HTR-8/SVneo (cell line): Measurements from ENCODE around the gene GPD1.

ENCODE experiments used
- DNase-seq: peaks from one replicate; pipeline ENCODE4 v3.0.0; 2011; ENCODE audit warnings: low spot score, mixed read lengths; ENCODE audit not compliant: insufficient read length
- FAIRE-seq: peaks from 2 replicates; lab custom pipeline; 2011; peaks lifted over from hg19 to GRCh38; lab: Jason Lieb, UNC

The GPD1 gene

DNA sequence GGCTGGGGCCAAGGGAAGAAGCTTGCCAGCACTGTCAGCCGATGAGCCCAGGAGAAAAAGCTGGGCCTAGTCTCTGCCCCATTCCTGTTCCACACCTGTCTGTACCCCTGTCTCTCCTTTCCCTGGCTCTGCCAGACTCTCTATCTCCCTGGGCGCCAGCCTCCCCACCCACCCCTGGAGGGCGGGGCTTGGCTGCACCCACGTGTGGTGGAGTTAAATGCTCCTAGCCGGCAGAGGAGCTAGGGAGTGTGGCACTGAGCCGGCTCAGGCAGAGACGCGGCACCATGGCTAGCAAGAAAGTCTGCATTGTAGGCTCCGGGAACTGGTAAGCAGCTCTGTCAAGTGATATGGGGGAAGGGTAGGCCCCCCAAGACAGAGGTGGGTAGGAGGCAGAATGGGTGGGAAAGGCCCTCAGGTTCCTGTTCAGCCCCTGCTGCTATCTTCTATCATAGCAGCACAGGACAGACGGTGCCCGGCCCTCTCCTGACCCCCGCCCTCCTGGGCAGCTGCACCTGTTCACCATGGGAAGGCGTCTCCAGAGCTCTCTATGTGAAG lies at the start of gene GPD1:
TSS of gene GPD1 (plus strand) at position 242 of the 555 bp plus-strand sequence. CDS start at position 285, 43 bp downstream.
- DNase-seq (no peak), FAIRE-seq (no peak)

DNA sequence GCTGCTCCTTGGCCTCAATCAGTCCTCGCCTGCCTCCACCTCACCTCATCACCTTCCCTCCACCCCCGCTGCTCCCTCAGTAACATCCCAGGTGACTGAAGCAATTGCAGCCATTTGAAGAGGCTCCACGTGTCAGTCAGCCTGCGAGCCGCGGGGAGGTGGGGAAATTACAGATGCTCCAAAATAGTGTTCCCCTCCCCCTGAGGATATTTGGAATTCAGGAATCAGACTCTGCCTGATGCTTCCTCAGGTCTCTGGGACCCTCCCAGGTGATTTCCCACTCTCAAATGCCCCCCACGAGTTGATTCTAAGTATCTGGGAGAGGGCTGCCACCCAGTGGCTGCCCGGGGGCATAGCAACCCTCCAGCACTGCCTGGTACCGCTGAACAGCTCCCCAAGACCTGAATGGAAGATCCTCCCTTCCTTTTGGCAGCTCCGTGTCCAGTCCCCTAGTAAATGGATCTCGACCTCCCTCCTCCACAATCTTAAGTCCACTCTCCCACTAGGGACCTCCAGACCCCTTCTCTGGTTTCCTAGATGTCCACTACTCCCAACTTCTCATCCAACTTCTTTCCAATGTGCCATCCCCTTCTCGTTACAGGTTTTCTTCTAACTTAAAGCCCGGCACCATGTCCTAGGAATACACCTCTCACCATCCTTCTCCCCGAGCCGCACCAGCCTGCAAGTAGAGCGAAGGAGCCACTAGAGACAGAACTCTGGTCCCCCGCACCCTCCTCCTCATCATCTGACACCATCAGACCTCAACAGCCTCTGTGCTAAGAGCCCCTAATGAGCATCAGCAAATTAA lies 47.8 kb upstream of the GPD1 start:
- DNase-seq (peak; percentile 71), FAIRE-seq (peak; percentile 26)

DNA sequence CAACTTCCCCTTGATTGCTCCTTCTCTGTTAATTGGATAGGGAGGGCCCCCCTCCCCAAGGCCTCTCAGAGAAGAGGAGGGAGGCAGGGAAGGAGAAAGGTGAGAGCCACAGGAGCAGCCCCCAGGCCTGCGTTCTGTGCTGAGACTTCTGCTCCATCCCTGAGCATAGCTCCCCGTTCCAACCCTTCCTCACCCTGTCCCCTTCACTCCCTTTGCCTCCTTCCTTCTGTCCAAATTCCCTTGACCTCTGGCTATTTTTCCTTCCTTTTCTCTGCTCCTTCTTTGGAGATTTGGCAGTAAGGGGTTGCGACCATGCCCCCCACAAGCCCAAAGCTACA lies 47.2 kb upstream of the GPD1 start:
- no peak for DNase-seq
- no peak for FAIRE-seq

DNA sequence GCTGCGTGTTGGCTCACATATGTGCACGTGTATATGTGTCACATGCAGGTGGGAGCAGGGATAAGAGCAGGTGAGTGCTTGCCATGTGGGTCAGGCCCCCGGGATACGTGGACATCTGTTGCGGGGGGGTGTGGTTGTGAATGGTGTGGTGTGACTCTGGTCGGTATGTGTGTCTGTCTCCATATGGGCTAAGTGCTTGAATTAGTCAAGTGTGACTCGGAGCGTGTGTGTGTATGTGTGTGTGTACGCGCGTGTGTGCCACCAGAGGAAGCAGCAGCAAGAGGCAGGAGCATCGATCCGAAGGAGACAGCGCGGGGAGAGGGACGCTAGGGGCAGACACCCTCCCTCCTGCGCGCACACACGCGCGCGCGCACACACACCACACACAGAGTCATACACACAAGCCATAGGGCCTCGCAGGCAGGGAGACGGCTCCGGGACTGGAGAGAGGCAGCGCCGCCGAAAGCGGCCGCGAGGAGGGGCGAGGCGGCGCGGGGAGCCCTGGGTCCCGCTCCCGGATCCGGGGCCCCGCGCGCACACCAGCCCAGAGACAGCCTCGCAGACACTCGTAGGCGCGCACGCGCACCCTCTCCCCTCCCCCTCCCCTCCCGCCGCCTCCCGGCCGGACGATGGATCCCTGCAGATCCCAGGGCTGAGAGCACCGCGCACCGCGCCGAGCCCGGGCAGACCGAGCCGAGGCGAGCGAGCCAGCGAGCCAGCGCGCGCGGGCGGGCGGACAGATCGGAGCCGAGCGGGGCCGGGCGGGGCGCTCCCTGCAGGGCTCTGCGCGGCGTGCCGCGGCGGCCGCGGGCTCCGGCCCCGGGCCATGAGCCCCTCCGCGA lies 46.6 kb upstream of the GPD1 start, which contains the start of gene ASIC1:
TSS of gene ASIC1 (plus strand) at position 597 of the 842 bp plus-strand sequence. CDS start 1,171 bp downstream, outside the sequence.
- DNase-seq (peak; percentile 72), FAIRE-seq (peak; percentile 87)

DNA sequence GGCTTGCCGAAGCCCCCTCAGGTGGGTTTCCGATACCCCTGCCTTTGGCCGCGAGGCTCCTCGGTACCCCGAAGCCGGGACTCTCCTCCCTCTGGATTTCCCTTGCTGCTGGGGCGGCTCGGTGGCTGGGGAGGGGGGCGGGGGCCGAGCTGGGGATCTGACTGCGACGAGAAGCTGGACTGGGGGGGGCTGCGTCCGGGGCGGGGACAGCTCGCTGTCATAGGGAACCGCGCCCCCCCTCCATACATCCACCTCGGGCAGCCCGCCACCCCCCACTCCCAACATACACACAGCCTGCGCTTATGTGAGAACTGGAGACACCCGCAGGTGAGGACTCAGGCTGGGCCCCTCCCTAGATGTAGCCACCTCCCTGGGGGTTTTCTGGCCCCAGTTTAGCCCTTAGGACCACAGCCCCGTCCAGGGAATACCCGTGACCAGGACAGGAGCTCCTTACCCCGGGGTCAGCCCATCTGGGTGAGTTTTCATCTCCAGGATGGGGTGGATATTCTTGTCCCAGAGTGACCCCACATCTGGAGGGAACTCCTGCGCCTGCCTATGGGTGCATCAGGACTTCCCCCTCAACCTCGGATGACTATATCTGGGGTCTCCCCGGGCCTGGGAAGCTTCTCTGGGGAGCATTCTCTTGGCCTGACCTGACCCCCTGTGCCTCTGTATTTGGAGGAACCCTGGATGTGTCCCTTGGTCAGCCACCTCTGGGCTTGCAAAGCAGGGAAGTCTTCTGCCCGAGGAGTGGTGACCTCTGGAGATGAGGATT lies 45.7 kb upstream of the GPD1 start:
- no peak for DNase-seq

DNA sequence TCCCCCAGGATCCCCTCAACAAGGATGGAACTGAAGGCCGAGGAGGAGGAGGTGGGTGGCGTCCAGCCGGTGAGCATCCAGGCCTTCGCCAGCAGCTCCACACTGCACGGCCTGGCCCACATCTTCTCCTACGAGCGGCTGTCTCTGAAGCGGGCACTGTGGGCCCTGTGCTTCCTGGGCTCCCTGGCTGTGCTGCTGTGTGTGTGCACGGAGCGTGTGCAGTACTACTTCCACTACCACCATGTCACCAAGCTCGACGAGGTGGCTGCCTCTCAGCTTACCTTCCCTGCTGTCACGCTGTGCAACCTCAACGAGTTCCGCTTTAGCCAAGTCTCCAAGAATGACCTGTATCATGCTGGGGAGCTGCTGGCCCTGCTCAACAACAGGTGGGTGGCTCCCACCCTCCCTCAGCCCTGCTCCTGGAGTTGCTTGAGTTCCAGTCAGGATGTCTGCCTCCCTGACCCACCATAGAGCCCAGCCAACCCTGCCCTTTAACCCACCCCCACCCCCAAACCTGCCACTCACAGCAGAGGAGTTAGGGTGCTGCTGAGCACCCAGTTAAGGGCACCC lies 45.0 kb upstream of the GPD1 start:
- DNase-seq: no peak
- peak; percentile 63 for FAIRE-seq

More for the DNA sequence above, 45.7 kb upstream of the GPD1 start:
- no peak for FAIRE-seq

DNA sequence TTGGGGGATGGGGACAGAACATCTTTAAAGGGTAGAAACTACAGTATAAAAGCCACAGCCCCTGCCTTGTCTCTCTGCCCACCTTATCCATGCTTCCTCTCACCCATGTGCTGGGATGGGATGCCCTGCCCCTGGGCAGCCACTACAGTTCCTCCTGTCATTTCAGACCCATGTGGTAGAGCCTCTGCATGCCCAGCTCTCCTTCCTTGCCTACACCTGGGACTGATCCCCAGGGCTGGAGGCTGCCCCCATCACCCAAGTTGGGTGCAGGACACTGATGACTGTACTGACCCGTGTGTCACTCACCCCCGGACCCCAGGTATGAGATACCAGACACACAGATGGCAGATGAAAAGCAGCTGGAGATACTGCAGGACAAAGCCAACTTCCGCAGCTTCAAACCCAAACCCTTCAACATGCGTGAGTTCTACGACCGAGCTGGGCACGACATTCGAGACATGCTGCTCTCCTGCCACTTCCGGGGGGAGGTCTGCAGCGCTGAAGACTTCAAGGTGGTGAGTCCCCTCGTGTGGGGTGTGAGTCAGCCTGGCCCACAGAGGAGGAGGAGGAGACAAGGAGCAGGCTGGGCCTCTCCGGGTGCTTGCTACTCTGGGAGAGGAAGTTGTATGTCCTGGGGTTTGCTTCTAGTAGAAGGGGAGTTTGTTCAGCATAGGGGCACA lies 44.2 kb upstream of the GPD1 start:
- no peak for DNase-seq
- peak; percentile 51 for FAIRE-seq

DNA sequence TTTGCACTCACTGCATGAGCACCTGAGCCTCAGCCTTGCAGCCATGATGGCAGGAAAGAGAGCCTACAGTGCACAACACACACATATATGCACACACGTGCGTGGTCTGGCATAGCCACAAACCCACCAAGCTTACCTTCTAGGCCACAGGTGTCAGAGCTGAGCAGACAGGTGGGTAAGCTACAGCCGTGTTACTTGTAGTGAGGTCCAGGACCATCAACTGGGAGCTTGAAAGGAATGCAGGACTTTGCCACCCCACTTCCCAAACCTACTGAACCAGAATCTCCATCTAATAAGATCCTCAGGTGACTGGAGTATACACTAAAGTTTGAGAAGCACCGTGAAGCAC lies 43.7 kb upstream of the GPD1 start:
- FAIRE-seq (no peak), DNase-seq (no peak)

DNA sequence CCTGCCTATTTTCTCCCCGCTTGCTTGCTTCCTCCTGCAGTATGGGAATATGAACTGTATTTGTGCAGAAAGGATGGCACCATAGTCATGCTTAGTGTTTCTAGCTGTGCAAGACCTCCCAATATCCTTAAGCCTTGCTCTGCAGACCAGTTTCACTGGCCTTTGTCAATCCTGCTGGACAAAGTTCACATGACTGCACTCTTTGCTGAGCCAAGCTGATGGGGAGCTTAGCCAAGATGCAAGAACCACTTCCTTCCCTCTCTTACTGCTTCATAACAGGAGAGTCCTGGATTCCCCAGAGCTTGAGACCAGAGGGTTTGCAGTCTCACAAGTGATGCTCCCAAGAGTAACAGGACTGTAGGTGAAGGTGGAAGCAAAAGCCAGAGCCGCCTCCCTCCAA lies 42.6 kb upstream of the GPD1 start:
- FAIRE-seq (no peak), DNase-seq (no peak)

DNA sequence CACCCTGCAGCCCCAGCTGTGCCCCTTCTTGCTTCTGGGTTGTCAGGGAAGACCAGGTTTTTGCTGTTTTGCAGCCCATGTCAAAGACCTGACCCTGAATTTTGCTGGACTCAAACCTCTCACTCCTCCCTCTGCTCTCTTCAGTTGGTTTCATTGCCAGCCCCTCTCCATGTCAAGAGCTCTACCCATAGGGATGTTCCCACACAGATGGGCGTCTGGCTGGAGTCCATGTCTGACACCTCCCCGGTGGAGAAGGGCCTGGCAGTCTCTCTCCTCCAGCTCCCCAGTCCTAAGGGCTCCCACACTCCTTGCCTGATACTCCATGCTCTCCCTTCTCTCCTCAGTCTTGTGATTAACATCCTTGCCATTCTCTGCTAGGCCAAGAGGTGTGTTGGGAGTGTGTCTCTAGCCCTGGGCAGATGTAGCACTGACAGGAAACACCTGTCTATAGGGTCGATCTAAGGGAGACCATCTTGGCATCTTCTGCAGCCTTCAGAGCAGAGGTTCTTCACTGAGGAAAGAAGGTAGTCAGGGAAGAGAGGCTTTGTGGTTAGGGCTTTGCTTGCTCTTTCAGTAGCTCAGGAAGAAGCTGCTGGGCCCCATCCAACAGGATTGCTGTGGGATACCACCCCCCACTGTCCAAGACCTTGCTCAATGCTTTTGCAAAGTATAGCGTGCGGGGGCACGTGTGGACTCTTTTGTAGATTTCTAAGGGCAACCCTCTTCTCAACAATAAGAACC lies 41.7 kb upstream of the GPD1 start:
- FAIRE-seq (no peak), DNase-seq (no peak)

DNA sequence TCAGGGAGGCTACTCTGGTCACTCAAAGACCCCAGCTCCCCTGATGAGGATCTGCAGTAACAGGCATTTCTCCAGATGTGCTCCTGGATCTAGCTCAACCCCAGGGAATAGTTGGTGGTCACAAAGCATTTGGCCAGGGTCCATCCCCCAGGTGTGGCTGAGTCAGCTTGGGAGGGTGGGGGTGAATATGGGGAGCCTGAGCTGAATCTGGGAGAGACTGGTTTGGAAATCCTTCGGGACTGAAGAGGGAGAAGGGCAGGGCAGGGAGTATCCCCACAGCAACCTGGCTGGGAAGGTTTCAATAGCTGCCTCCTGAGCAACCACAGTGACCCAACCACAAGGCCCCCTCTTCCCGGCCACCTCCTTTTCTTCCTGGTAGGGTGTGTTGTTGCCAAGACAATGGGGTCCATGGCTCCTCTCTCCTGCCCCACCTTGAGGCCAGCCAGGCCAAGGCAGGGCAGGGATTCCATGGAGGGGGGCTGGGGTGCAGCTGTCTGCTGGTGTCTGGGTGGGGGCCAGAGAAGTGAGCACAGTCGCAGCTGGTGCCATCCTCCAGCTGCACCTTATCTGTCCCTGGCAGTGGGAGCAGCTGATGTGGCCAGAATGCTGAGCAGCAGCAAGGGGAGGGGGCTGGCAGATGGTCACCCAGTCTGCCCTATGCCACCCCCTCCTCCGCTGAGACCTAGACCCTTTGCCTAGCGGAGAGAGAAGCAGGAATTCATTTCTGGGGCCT lies 40.9 kb upstream of the GPD1 start:
- DNase-seq (no peak), FAIRE-seq (no peak)

DNA sequence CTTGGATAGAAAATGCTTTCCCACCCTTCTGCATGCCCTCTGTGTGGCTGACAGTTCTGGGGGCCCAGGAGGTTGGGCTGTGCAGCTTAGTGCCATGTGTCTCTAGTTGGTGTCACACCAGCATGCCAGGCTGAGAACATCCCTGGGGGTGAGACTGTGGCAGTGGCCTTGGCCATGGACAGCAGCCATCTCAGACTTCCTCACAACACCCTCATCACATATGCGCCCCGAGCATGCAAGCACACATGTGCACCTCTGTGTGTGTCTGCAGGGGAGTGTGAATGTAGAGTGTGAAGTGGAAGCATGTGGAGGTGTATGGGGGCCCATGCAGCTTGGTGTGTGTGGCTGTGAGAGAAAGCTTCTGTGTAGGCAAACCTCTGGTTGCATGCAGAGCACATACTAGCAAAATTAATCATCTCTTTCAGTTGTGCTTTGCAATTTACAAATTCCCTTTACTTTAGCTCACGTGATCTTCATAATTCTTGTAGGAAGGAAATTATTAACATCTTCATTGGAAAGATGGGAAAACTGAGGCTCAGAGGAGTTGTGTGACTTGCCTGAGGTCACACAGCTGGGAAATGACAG lies 38.0 kb upstream of the GPD1 start:
- no peak for DNase-seq
- FAIRE-seq: no peak

DNA sequence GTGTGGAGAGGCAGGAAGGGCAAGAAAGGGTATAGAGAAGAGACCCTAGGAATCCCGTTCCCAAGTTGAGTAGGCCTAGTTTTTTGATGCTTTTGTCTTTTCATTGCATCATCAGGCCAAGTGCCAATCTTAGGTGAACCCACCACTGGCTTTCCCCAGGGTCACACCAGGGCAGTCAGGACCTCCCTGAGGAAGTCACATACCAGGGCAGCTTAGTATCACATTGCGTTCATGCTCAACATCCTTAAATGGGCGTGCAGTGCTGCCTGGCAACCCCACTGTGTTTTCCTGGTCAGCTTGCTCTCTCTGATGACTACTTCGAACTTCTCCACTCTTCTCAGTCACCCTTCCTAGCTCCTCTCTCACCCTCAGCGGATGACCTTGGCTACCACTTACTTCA lies 37.4 kb upstream of the GPD1 start:
- DNase-seq (peak; percentile 55), FAIRE-seq (peak; percentile 55)

DNA sequence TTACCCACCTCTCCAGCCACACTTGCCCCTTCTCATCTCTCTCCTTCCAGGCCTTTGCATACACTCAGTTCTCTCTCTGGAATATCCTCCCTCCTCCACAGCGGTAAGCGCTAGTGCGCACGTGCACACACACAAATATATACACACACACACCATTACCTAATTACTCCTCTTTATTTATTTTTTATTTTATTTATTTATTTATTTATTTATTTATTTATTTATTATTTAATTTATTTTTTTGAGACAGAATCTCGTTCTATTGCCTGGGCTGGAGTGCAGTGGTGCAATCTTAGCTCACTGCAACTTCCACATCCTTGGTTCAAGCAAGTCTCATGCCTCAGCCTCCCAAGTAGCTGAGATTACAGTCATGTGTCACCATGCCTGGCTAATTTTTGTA lies 34.7 kb upstream of the GPD1 start:
- FAIRE-seq (no peak), DNase-seq (no peak)

DNA sequence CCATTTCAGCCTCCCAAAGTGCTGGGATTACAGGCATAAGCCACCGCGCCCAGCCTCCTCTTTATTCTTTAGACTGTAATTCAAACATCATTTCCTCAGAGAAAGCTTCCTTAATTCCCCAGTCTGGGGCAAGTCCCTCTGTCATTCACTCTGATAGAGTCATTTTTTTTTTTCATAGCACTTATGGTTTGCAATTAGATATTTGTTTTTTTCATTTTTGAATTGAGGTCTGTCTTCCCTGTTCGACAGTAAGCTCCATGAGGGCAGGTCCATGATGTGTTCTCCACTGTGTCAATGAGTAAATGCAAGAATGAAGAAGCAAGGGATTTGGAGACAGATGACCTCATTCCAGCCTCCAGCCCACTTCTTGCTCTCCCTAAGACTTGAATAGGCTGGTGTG lies 34.3 kb upstream of the GPD1 start:
- DNase-seq (no peak), FAIRE-seq (no peak)

DNA sequence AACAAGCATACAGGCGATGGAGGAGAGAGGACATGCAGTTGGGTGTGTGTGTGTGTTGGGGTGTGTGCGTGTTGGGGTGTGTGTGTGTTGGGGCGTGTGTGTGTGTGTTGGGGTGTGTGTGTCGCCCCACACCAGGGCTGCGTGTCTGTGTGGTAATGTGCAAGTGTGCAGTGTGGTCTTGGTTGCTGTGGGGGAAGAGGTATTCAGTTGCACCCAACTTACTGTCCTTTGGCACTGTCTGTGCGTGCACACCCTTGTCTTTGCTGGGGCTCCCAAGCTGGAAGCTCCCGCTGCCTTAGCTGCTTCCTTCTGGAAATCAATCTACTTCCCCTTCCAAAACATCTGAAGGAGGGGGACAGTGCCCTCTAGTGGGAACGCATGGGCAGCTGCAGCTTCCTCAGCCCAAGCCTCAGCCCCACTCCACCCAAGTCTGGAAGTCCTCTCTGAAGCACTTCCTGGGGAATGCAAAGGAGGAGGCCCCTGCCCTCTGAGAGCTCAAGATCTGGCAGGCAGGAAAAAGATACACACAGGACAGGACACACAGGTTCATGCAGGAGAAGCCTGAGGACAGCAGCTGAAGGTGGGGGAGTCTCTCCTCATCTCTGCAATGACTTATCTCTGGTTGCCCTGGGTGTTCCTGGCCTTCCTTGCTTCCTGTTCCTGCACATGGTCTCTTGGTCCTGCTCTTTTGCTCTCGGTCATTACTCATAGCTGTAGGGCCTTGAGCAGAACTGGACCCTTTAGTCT lies 33.3 kb upstream of the GPD1 start:
- DNase-seq (peak; percentile 80), FAIRE-seq (peak; percentile 69)
